Type B pancreatic cell (in vitro differentiated cells): ENCODE measurements around the gene CLDN3. TPM values are rescaled to one million over a fixed set of nuclear protein-coding genes. Genes with fewer than 3 reads are reported as not detected.

ENCODE experiments used
- DNase-seq: peaks from one replicate; pipeline ENCODE4 v3.0.0; 2021; ENCODE audit warnings: mixed read lengths; ENCODE audit not compliant: unreplicated experiment; ENCODE audit errors: extremely low spot score
- H3K27ac Mint-ChIP-seq: 2 replicates; pipeline ENCODE4 v1.8.0; 2021; ENCODE audit warnings: mild to moderate bottlenecking, mixed read lengths
- H3K27me3 Mint-ChIP-seq: 2 replicates; pipeline ENCODE4 v1.8.0; 2021; ENCODE audit warnings: mixed read lengths
- H3K36me3 Mint-ChIP-seq: 2 replicates; pipeline ENCODE4 v1.8.0; 2021; ENCODE audit warnings: mixed read lengths
- H3K4me1 Mint-ChIP-seq: one replicate; pipeline ENCODE4 v1.8.0; 2021; ENCODE audit warnings: mixed read lengths; ENCODE audit not compliant: unreplicated experiment
- H3K4me3 Mint-ChIP-seq: 2 replicates; pipeline ENCODE4 v1.8.0; 2021; ENCODE audit warnings: mild to moderate bottlenecking, mixed read lengths
- H3K9me3 Mint-ChIP-seq: 2 replicates; pipeline ENCODE4 v1.8.0; 2021; ENCODE audit warnings: mixed read lengths
- CTCF ChIP-seq: fragments of 200-600 bp; sonication (generic); conservative IDR thresholded peaks from 2 replicates; pipeline ENCODE4 v1.5.0; 2021; ENCODE audit warnings: antibody characterized with exemption, mild to moderate bottlenecking
- total RNA-seq: library from RNA; stranded (reverse); gene quantifications from 2 replicates; pipeline ENCODE4 v1.2.1, GENCODE V29; 2021; ENCODE audit warnings: low replicate concordance

Gene CLDN3
- total RNA-seq, 1 donor from 2014 or later = 13.6 TPM

- H3K27ac Mint-ChIP-seq = no peak overlapping the region
- TF ChIP-seq CTCF = no peak
- H3K4me3 Mint-ChIP-seq = peak overlapping the region; percentile 85
- DNase-seq = no peak
- H3K36me3 Mint-ChIP-seq = no peaks in the 10 kb centered on the region
- H3K27me3 Mint-ChIP-seq = peaks cover 5% of the 10 kb centered on the region
- no peaks in the 10 kb centered on the region for H3K9me3 Mint-ChIP-seq
- peaks cover 18% of the 10 kb centered on the region for H3K4me1 Mint-ChIP-seq
Measured at GRCh38 chr7:73719806-73720169, 50.3 kb downstream of the CLDN3 start.

Other genes with a start within 250 kb of the CLDN3 start
- 68.0 and 86.8 TPM in 2 replicates for gene BAZ1B, start 248.0 kb downstream of the CLDN3 start, total RNA-seq
- gene BCL7B, start 212.6 kb downstream of the CLDN3 start, total RNA-seq = 32.8 and 37.7 TPM in 2 replicates
- gene TBL2, start 191.7 kb downstream of the CLDN3 start, total RNA-seq = 45.9 and 55.8 TPM in 2 replicates
- gene MLXIPL, start 145.7 kb downstream of the CLDN3 start, total RNA-seq = 27.8 and 35.6 TPM in 2 replicates
- gene VPS37D, start 102.4 kb downstream of the CLDN3 start, total RNA-seq = 3.8 and 12.9 TPM in 2 replicates
- 14.7 and 15.0 TPM in 2 replicates for gene DNAJC30, start 86.8 kb downstream of the CLDN3 start, total RNA-seq
- gene BUD23, start 86.7 kb downstream of the CLDN3 start, total RNA-seq = 65.8 and 68.4 TPM in 2 replicates
- 27.3 and 35.1 TPM in 2 replicates for gene STX1A, start 50.6 kb downstream of the CLDN3 start, total RNA-seq
- 43.9 and 104 TPM in 2 replicates for gene ABHD11, start 31.5 kb downstream of the CLDN3 start, total RNA-seq
- 223 and 787 TPM in 2 replicates for gene CLDN4, start 60.7 kb upstream of the CLDN3 start, total RNA-seq
- 8.5 and 11.5 TPM in 2 replicates for gene METTL27, start 72.2 kb upstream of the CLDN3 start, total RNA-seq
- gene TMEM270, start 90.9 kb upstream of the CLDN3 start, total RNA-seq = 0.57 TPM in 1 of 2 replicates, not detected in the other